IMR-90 (cell line): Measurements from ENCODE around the gene NR6A1.

Source experiments
- MAFK ChIP-seq: IDR thresholded peaks from 2 replicates; pipeline ENCODE4 v1.6.1; 2012; ENCODE audit warnings: low read depth, low read length, improper control_type of control experiment
- POLR2A ChIP-seq: IDR thresholded peaks from 2 replicates; pipeline ENCODE4 v1.6.1; 2012; ENCODE audit warnings: mild to moderate bottlenecking, low read depth, low read length
- RCOR1 ChIP-seq: IDR thresholded peaks from 2 replicates; pipeline ENCODE4 v1.6.1; 2012; ENCODE audit warnings: mild to moderate bottlenecking, low read length, improper control_type of control experiment; ENCODE audit not compliant: insufficient replicate concordance
- RFX5 ChIP-seq: IDR thresholded peaks from 2 replicates; pipeline ENCODE4 v1.8.0; 2012; ENCODE audit warnings: low read depth, mild to moderate bottlenecking, low read length, moderate library complexity
- TF ChIP-seq, protein P1 (sequence below): conservative IDR thresholded peaks from 2 replicates; pipeline ENCODE4 v1.5.1; 2012; ENCODE audit warnings: mild to moderate bottlenecking, low read depth, low read length, improper control_type of control experiment
- TF ChIP-seq, protein P2 (sequence below): fragments of 150-350 bp; IDR thresholded peaks from 2 replicates; pipeline ENCODE4 v1.6.1; 2016; ENCODE audit warnings: low read depth, mild to moderate bottlenecking, low read length, moderate library complexity, borderline replicate concordance

DNA sequence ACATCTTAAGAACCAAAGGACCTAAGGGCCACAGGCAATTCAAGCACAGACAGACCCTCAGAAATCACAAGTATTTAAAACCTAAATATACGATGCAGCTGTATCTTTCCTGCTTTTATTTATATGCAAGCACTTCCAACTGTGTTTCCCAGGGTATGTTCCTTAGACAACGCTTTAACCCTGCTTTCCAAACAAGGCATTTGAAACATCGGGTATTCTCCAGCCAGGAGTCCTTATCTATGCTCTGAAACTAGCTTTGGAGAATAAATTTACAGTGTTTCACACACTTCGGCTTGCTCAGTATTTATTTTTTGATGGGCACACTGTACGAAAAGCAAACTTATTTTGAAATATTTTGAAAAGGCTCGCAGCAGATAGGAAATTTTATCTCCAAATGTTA lies 13.5 kb downstream of the NR6A1 start:
- TF ChIP-seq MAFK (no peak), RFX5 (no peak), POLR2A (no peak), RCOR1 (no peak)
- TF ChIP-seq, protein P1, sequence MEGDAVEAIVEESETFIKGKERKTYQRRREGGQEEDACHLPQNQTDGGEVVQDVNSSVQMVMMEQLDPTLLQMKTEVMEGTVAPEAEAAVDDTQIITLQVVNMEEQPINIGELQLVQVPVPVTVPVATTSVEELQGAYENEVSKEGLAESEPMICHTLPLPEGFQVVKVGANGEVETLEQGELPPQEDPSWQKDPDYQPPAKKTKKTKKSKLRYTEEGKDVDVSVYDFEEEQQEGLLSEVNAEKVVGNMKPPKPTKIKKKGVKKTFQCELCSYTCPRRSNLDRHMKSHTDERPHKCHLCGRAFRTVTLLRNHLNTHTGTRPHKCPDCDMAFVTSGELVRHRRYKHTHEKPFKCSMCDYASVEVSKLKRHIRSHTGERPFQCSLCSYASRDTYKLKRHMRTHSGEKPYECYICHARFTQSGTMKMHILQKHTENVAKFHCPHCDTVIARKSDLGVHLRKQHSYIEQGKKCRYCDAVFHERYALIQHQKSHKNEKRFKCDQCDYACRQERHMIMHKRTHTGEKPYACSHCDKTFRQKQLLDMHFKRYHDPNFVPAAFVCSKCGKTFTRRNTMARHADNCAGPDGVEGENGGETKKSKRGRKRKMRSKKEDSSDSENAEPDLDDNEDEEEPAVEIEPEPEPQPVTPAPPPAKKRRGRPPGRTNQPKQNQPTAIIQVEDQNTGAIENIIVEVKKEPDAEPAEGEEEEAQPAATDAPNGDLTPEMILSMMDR = no peak
- TF ChIP-seq, protein P2, sequence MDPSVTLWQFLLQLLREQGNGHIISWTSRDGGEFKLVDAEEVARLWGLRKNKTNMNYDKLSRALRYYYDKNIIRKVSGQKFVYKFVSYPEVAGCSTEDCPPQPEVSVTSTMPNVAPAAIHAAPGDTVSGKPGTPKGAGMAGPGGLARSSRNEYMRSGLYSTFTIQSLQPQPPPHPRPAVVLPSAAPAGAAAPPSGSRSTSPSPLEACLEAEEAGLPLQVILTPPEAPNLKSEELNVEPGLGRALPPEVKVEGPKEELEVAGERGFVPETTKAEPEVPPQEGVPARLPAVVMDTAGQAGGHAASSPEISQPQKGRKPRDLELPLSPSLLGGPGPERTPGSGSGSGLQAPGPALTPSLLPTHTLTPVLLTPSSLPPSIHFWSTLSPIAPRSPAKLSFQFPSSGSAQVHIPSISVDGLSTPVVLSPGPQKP = no peak
